ENCODE measurements around the gene CHGA. TPM values are rescaled to one million over a fixed set of nuclear protein-coding genes. Genes with fewer than 3 reads are reported as not detected.
A peak's percentile ranks its signal among the peaks of the same experiment; 100 is the strongest.

Gene CHGA
- total RNA-seq, 2 donors from 2014 or later = not detected

DNA sequence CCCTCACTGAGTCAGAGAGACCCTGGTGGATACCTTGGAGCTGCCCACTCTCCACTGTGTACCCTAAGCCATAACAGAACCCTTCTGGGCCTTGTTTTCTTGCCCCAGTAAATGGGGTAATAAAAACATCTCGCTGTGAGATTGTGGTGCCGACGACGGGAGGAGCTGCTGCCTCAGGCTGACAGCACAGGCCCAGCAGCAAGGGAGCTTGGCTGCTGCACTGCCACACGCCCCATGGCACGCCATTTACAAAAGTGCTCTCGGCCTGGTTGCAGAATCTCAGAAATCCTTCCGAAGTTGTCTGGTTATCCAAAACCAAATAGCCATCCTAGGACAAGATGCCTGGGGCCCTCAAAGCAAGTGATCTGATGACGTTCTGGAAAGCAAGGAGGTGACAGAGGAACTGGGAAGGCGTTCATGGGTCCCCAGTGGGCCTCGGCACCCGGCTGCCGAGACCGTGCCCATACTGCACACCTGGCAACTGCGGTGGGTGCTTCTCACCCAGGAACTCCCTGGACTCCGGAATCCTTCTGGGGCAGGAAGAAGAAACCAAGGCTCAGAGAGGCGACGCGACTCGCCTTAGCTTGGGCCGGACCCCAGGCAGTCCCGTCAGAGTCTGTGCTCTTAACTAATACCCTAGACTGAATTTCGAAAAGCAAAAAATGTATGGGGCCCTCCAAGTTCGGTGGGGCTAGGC is 26.7 kb downstream of the CHGA start:
- Mint-ChIP-seq H3K9me3 (no peaks in the 10 kb centered on the region), H3K36me3 (no peaks in the 10 kb centered on the region), H3K27ac (no peak overlapping the region), H3K4me3 (no peak overlapping the region), H3K27me3 (no peaks in the 10 kb centered on the region), H3K4me1 (ENCODE audit: low read depth in 2 of 2) (peaks cover 4 to 6% of the 10 kb centered on the region in 2 donors)
- ATAC-seq = no peak
- DNase-seq (ENCODE audit: low spot score) = no peak

DNA sequence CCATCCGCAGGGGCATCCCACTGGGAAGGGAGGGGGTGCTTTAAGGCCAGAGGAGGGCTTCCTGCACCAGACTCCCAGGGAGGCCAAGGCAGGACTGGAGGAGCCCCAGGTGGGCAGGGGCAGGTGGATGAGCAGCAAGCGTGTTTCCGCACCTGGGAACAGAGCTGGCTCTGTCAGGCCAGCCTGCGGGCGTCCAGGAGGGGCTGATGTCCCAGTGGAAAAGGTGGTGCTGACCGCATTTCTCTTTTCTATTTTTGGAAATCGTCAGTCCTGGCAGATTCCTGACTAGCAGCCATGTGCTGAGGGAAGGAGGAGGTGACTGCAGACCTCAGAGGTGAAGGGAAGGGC is 27.2 kb downstream of the CHGA start:
- no peak overlapping the region for H3K4me3 Mint-ChIP-seq

DNA sequence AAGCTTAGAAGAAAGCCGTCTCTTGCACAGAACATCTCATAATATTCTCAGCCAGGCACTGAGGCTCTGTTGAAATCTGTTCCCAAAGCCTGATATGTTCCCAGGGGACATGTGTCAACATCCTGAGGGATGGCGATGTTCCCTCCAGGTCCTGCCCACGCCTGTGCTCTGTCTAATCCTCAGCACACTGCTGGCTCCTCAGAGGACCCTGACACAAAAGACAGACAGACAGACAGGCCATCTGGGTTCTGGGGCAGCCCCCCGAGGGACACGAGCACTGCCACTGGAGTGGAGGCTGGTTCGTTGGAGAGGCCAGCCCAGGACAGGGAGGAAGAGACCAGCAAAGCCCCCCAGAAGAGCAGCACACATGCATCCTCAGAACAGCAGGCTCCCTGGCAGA is 27.8 kb downstream of the CHGA start:
- DNase-seq (ENCODE audit: low spot score) (no peak), ATAC-seq (no peak)
- H3K4me1 Mint-ChIP-seq (ENCODE audit: low read depth in 2 of 2) = peaks cover 4 to 6% of the 10 kb centered on the region in 2 donors
- no peaks in the 10 kb centered on the region for H3K36me3 Mint-ChIP-seq
- H3K27me3 Mint-ChIP-seq = no peaks in the 10 kb centered on the region
- H3K4me3 Mint-ChIP-seq = no peak overlapping the region
- H3K27ac Mint-ChIP-seq = no peak overlapping the region
- no peaks in the 10 kb centered on the region for H3K9me3 Mint-ChIP-seq

More for the DNA sequence above, 27.2 kb downstream of the CHGA start:
- ATAC-seq (no peak), DNase-seq (ENCODE audit: low spot score) (no peak)
- H3K9me3 Mint-ChIP-seq = no peaks in the 10 kb centered on the region
- H3K27ac Mint-ChIP-seq = no peak overlapping the region
- no peaks in the 10 kb centered on the region for H3K27me3 Mint-ChIP-seq
- no peaks in the 10 kb centered on the region for H3K36me3 Mint-ChIP-seq
- peaks cover 4 to 6% of the 10 kb centered on the region in 2 donors for H3K4me1 Mint-ChIP-seq (ENCODE audit: low read depth in 2 of 2)

GRCh38 chr14:92951261-92951660 is 28.3 kb downstream of the CHGA start:
- Mint-ChIP-seq H3K4me3 (no peak overlapping the region), H3K27me3 (no peaks in the 10 kb centered on the region), H3K9me3 (no peaks in the 10 kb centered on the region), H3K27ac (no peak overlapping the region), H3K4me1 (ENCODE audit: low read depth in 2 of 2) (peaks cover 4 to 6% of the 10 kb centered on the region in 2 donors), H3K36me3 (no peaks in the 10 kb centered on the region)
- DNase-seq (ENCODE audit: low spot score) = no peak
- no peak for ATAC-seq

- no peak overlapping the region for H3K27ac Mint-ChIP-seq
- peak; percentile 77 for DNase-seq (ENCODE audit: low spot score)
- peaks cover 4 to 6% of the 10 kb centered on the region in 2 donors for H3K4me1 Mint-ChIP-seq (ENCODE audit: low read depth in 2 of 2)
- no peak overlapping the region for H3K4me3 Mint-ChIP-seq
- no peaks in the 10 kb centered on the region for H3K36me3 Mint-ChIP-seq
- ATAC-seq = peak; percentile 87 to 89
- H3K9me3 Mint-ChIP-seq = no peaks in the 10 kb centered on the region
- no peaks in the 10 kb centered on the region for H3K27me3 Mint-ChIP-seq
These were observed 29.0 kb downstream of the CHGA start for GRCh38 chr14:92951912-92952471.

- peaks cover 4 to 6% of the 10 kb centered on the region in 2 donors for H3K4me1 Mint-ChIP-seq (ENCODE audit: low read depth in 2 of 2)
These were observed 29.7 kb downstream of the CHGA start for GRCh38 chr14:92952481-92953298.

GRCh38 chr14:92953526-92953925 is 30.6 kb downstream of the CHGA start:
- Mint-ChIP-seq H3K36me3 (no peaks in the 10 kb centered on the region), H3K27ac (no peak overlapping the region), H3K4me3 (no peak overlapping the region), H3K9me3 (no peaks in the 10 kb centered on the region), H3K27me3 (no peaks in the 10 kb centered on the region), H3K4me1 (ENCODE audit: low read depth in 2 of 2) (peaks cover 4 to 6% of the 10 kb centered on the region in 2 donors)
- no peak for ATAC-seq
- no peak for DNase-seq (ENCODE audit: low spot score)

More at GRCh38 chr14:92952481-92953298, 29.7 kb downstream of the CHGA start:
- no peaks in the 10 kb centered on the region for H3K9me3 Mint-ChIP-seq
- H3K4me3 Mint-ChIP-seq = no peak overlapping the region
- H3K27me3 Mint-ChIP-seq = no peaks in the 10 kb centered on the region
- H3K36me3 Mint-ChIP-seq = no peaks in the 10 kb centered on the region
- H3K27ac Mint-ChIP-seq = no peak overlapping the region
- DNase-seq (ENCODE audit: low spot score) (no peak), ATAC-seq (no peak)

DNA sequence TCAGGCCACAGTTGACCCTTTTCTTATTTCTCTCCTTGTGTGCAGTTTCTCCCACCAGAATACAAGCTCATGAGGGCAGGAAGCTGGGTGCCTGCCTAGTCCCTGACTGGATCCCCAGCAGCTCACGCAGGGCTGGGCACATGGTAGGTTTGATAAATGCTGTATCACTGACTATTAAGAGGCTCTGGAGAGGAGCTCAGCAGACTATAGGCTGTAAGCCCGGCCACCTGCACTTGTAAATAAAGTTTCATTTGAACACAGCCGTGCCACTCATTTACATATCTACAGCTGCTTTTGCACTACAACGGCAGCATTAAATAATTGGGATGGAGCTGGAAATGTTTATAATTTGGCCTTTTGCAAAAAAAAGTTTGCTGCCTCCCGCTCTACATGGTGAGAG is 32.0 kb downstream of the CHGA start:
- ATAC-seq (no peak), DNase-seq (ENCODE audit: low spot score) (no peak)
- H3K27me3 Mint-ChIP-seq = no peaks in the 10 kb centered on the region
- H3K27ac Mint-ChIP-seq = no peak overlapping the region
- H3K4me3 Mint-ChIP-seq = no peak overlapping the region
- no peaks in the 10 kb centered on the region for H3K9me3 Mint-ChIP-seq
- H3K36me3 Mint-ChIP-seq = no peaks in the 10 kb centered on the region
- H3K4me1 Mint-ChIP-seq (ENCODE audit: low read depth in 2 of 2) = peaks cover 4 to 6% of the 10 kb centered on the region in 2 donors

DNA sequence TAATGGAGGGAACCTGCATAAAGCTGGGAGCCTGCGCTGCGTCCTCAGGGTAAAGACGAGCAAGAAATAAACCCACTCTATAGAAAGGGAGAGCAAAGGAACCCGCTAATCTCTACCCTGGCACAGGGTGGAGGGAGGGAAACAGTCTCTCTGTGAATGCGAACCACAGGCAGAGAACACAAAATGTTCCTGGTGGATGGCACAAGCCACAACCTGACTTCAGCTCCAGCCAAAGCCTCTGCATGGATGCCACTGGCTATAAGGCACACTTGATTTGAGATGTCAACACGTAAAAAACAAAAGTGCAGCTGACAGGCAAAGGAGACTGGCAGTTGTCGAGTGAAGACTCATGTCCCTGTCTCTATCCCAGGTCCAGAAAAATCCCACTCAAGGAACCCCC is 32.4 kb downstream of the CHGA start:
- no peaks in the 10 kb centered on the region for H3K36me3 Mint-ChIP-seq
- H3K4me3 Mint-ChIP-seq = no peak overlapping the region
- no peaks in the 10 kb centered on the region for H3K27me3 Mint-ChIP-seq
- peaks cover 4 to 6% of the 10 kb centered on the region in 2 donors for H3K4me1 Mint-ChIP-seq (ENCODE audit: low read depth in 2 of 2)
- H3K9me3 Mint-ChIP-seq = no peaks in the 10 kb centered on the region
- ATAC-seq = no peak
- no peak overlapping the region for H3K27ac Mint-ChIP-seq
- DNase-seq (ENCODE audit: low spot score) = no peak

DNA sequence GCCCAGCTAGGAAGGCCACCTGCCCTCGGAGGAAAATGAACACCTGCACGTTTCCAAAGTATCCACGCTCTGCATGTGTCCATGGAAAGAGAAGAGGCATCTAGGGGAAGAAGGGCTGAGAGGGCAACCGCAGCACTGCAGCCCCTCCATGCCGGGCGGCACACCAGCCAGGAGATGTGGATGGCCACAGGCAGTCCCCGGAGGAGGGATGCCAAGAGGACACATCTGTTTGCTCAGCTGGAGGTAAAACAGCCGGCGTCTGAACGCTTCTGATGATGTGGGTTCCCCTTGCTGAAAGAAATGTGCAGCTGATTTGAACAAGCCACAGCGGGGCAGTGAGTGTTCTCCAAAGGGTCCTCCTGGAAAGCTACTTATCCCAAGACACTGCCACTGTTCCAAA is 34.0 kb downstream of the CHGA start:
- no peak overlapping the region for H3K27ac Mint-ChIP-seq
- no peaks in the 10 kb centered on the region for H3K27me3 Mint-ChIP-seq
- DNase-seq (ENCODE audit: low spot score) (no peak), ATAC-seq (no peak)
- H3K4me1 Mint-ChIP-seq (ENCODE audit: low read depth in 2 of 2) = peaks cover 2 to 3% of the 10 kb centered on the region in 2 donors
- H3K9me3 Mint-ChIP-seq = no peaks in the 10 kb centered on the region
- H3K4me3 Mint-ChIP-seq = no peak overlapping the region
- H3K36me3 Mint-ChIP-seq = no peaks in the 10 kb centered on the region

DNA sequence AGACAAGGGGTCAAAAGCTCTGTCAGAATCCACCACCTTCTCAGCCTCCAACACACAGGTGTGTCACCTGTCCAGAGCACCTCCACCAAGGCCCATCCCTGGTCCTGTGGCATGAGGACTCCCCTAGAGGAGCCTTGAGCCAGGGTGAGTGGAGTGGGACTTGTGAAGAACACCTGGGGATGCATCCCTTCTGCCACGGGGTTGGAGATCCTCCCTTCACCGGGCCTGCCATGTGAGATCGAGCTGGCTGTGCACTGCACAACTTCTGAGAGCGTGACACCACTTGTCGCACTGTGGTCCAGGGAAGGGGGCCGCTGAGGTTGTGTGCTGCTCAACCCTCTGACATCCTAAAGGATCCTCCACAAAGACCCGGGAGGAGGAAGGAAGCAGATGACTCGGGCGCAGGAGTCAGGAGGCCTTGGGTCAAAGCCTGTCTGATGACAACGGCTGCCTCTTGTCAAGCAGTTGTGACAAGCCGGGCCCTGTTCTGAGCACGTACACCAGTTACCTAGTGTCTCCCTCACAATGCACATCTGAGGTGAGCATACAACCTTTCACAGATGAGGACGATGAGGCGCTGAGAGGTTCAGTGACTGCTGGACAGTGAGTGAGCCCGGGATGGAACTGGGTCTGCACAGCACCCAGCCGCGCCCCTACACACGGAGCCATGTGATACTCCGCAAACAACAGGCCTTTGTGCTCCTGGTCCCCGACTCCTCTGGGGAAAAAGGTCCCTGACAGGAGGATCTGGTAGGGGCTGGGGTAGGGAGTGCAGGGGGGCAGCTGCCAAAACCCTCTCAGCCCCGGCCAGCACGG is 35.6 kb downstream of the CHGA start:
- H3K36me3 Mint-ChIP-seq = no peaks in the 10 kb centered on the region
- DNase-seq (ENCODE audit: low spot score) = no peak
- no peak overlapping the region for H3K27ac Mint-ChIP-seq
- H3K9me3 Mint-ChIP-seq = no peaks in the 10 kb centered on the region
- H3K4me1 Mint-ChIP-seq (ENCODE audit: low read depth in 2 of 2) = peaks cover 0 to 2% of the 10 kb centered on the region in 2 donors
- peak in 1 of 2 donors; percentile 11 for ATAC-seq
- no peaks in the 10 kb centered on the region for H3K27me3 Mint-ChIP-seq
- H3K4me3 Mint-ChIP-seq = no peak overlapping the region

DNA sequence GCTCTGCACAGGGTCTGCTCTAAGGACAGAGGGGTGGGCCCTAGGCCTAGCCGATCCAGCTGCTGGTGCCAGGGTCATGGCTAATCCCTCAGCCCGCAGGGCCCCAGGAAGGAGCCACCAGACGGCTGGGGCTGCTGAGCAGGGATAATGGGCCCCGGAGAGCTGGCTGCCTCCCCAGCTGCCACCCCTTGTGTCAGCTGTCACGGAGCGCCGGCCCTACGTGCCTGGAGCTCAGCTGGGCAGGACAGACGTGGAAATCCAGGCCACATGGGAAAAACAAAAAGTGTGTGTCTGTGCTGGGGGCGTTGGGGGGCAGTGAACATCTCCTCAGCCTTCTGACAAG is 36.2 kb downstream of the CHGA start:
- DNase-seq (ENCODE audit: low spot score) (no peak), ATAC-seq (no peak)

DNA sequence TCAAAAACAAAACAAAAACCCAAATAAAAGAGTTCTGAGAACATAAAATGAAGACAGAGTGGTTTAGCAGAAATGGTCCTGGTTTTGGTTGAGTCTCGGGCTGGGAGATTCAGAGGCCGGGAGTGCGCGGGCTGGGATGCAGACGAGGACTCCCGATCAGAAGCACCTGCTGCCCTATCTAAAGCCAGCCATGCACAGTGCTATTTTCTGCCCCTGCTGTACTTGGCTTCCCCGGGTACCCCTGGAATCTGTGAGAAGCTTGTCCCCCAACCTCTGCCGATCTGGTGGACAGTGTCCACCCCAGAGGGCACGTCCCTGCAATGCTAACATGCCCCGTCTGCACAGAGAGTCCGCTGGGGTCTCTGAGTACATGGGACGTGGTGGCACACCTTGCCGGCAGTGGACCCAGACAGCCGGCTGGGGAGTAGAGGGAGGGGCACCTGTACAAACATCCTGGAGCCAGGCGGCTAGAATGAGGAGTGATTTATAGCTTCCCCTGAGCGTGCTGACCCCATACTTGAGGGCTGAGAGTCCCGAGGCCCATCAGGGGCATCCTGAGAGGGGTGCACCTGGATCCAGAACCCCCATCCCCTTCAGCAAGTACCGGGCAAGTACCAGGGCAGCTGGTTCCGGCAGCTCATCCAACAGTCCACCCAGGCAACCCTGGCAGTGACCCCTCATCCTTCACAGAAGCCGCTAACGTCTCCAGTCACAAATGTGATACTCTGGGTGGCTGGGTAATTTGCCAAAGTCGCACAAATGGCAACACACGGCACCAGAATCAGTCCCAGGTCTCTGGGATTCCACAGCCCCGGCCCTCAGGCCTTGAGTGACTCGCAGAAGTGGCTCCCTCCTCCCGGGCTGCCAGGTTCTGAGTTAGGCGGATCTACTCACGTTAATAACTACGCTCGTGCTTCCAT is 37.1 kb downstream of the CHGA start:
- peaks cover 3 to 8% of the 10 kb centered on the region in 2 donors for H3K4me1 Mint-ChIP-seq (ENCODE audit: low read depth in 2 of 2)

More for the DNA sequence above, 36.2 kb downstream of the CHGA start:
- Mint-ChIP-seq H3K27ac (no peak overlapping the region), H3K9me3 (no peaks in the 10 kb centered on the region), H3K27me3 (no peaks in the 10 kb centered on the region), H3K4me1 (ENCODE audit: low read depth in 2 of 2) (peaks cover 0 to 4% of the 10 kb centered on the region in 2 donors), H3K36me3 (no peaks in the 10 kb centered on the region), H3K4me3 (no peak overlapping the region)

More for the DNA sequence above, 37.1 kb downstream of the CHGA start:
- ATAC-seq = no peak
- DNase-seq (ENCODE audit: low spot score) = no peak
- H3K4me3 Mint-ChIP-seq = no peak overlapping the region
- H3K27ac Mint-ChIP-seq = no peak overlapping the region
- H3K36me3 Mint-ChIP-seq = no peaks in the 10 kb centered on the region
- no peaks in the 10 kb centered on the region for H3K27me3 Mint-ChIP-seq
- no peaks in the 10 kb centered on the region for H3K9me3 Mint-ChIP-seq
